Measurements from ENCODE around the gene RXRA. TPM values are rescaled to one million over a fixed set of nuclear protein-coding genes. Genes with fewer than 3 reads are reported as not detected.

The RXRA gene
- total RNA-seq, 1 donor from 2014 or later, result 33.4 TPM

- DNase-seq (ENCODE audit: low read depth), result no peak
Measured at GRCh38 chr9:134460206-134460605, 134.0 kb downstream of the RXRA start.

GRCh38 chr9:134460896-134461295 is 134.6 kb downstream of the RXRA start:
- H3K9ac ChIP-seq (ENCODE audit: low read length), result no peak overlapping the region
- Mint-ChIP-seq H3K4me3 (ENCODE audit: unreplicated experiment) (no peak overlapping the region), H3K9me3 (ENCODE audit: unreplicated experiment) (no peaks in the 10 kb centered on the region), H3K36me3 (ENCODE audit: low read depth, unreplicated experiment) (peaks cover 3% of the 10 kb centered on the region), H3K27ac (ENCODE audit: unreplicated experiment) (no peak overlapping the region), H3K4me1 (ENCODE audit: low read depth, unreplicated experiment) (peaks cover 19% of the 10 kb centered on the region), H3K27me3 (ENCODE audit: low read depth, unreplicated experiment) (peaks cover 2% of the 10 kb centered on the region)
- no peak overlapping the region for H3K4me3 ChIP-seq (ENCODE audit: insufficient read depth, low read depth, low read length)
- H2AFZ ChIP-seq (ENCODE audit: low read depth, low read length), result no peak overlapping the region
- TF ChIP-seq CTCF (IDR thresholded peaks at IDR 0.05; ENCODE audit: insufficient read depth, low read depth, low read length) (no peak), EZH2 (IDR thresholded peaks at IDR 0.05; ENCODE audit: insufficient read depth, low read length) (no peak)
- H3K27me3 ChIP-seq (ENCODE audit: insufficient read depth, low read length), result no peaks in the 10 kb centered on the region
- no peaks in the 10 kb centered on the region for H3K79me2 ChIP-seq (ENCODE audit: insufficient read depth, low read length)
- H3K9me3 ChIP-seq (ENCODE audit: insufficient read depth, low read depth, low read length), result peaks cover 11% of the 10 kb centered on the region
- H3K4me1 ChIP-seq (ENCODE audit: insufficient read depth, low read length), result peaks cover 31% of the 10 kb centered on the region
- no peak for FAIRE-seq
- no peaks in the 10 kb centered on the region for H3K36me3 ChIP-seq (ENCODE audit: insufficient read depth, low read length)
- H4K20me1 ChIP-seq (ENCODE audit: insufficient read depth, low read length), result no peaks in the 10 kb centered on the region
- no peak overlapping the region for H3K4me2 ChIP-seq (ENCODE audit: low read length)
- no peak overlapping the region for H3K27ac ChIP-seq (ENCODE audit: low read depth, low read length)
- no peak for DNase-seq (ENCODE audit: low read depth)

More at GRCh38 chr9:134460206-134460605, 134.0 kb downstream of the RXRA start:
- H3K79me2 ChIP-seq (ENCODE audit: insufficient read depth, low read length), result no peaks in the 10 kb centered on the region
- H3K36me3 ChIP-seq (ENCODE audit: insufficient read depth, low read length), result no peaks in the 10 kb centered on the region
- no peaks in the 10 kb centered on the region for H3K27me3 ChIP-seq (ENCODE audit: insufficient read depth, low read length)
- no peak overlapping the region for H3K27ac ChIP-seq (ENCODE audit: low read depth, low read length)
- no peak overlapping the region for H3K4me3 ChIP-seq (ENCODE audit: insufficient read depth, low read depth, low read length)
- no peaks in the 10 kb centered on the region for H4K20me1 ChIP-seq (ENCODE audit: insufficient read depth, low read length)
- peaks cover 38% of the 10 kb centered on the region for H3K4me1 ChIP-seq (ENCODE audit: insufficient read depth, low read length)
- FAIRE-seq, result no peak
- no peak overlapping the region for H3K27ac Mint-ChIP-seq (ENCODE audit: unreplicated experiment)
- peaks cover 19% of the 10 kb centered on the region for H3K4me1 Mint-ChIP-seq (ENCODE audit: low read depth, unreplicated experiment)
- H3K9ac ChIP-seq (ENCODE audit: low read length), result no peak overlapping the region
- H3K4me3 Mint-ChIP-seq (ENCODE audit: unreplicated experiment), result no peak overlapping the region
- H3K36me3 Mint-ChIP-seq (ENCODE audit: low read depth, unreplicated experiment), result peaks cover 3% of the 10 kb centered on the region
- no peak overlapping the region for H2AFZ ChIP-seq (ENCODE audit: low read depth, low read length)
- no peak overlapping the region for H3K4me2 ChIP-seq (ENCODE audit: low read length)
- H3K9me3 ChIP-seq (ENCODE audit: insufficient read depth, low read depth, low read length), result peaks cover 11% of the 10 kb centered on the region
- no peak for TF ChIP-seq CTCF (IDR thresholded peaks at IDR 0.05; ENCODE audit: insufficient read depth, low read depth, low read length)
- no peak for TF ChIP-seq EZH2 (IDR thresholded peaks at IDR 0.05; ENCODE audit: insufficient read depth, low read length)
- H3K27me3 Mint-ChIP-seq (ENCODE audit: low read depth, unreplicated experiment), result peaks cover 2% of the 10 kb centered on the region
- H3K9me3 Mint-ChIP-seq (ENCODE audit: unreplicated experiment), result no peaks in the 10 kb centered on the region

GRCh38 chr9:134461426-134461982 is 135.2 kb downstream of the RXRA start:
- no peak for FAIRE-seq

More at GRCh38 chr9:134461426-134461982, 135.2 kb downstream of the RXRA start:
- Histone ChIP-seq H3K4me3 (ENCODE audit: insufficient read depth, low read depth, low read length) (no peak overlapping the region), H3K9me3 (ENCODE audit: insufficient read depth, low read depth, low read length) (peaks cover 11% of the 10 kb centered on the region), H4K20me1 (ENCODE audit: insufficient read depth, low read length) (no peaks in the 10 kb centered on the region), H3K27me3 (ENCODE audit: insufficient read depth, low read length) (no peaks in the 10 kb centered on the region), H3K4me1 (ENCODE audit: insufficient read depth, low read length) (peaks cover 26% of the 10 kb centered on the region), H3K27ac (ENCODE audit: low read depth, low read length) (no peak overlapping the region), H3K9ac (ENCODE audit: low read length) (no peak overlapping the region), H3K4me2 (ENCODE audit: low read length) (no peak overlapping the region), H3K79me2 (ENCODE audit: insufficient read depth, low read length) (no peaks in the 10 kb centered on the region), H3K36me3 (ENCODE audit: insufficient read depth, low read length) (no peaks in the 10 kb centered on the region), H2AFZ (ENCODE audit: low read depth, low read length) (no peak overlapping the region)
- TF ChIP-seq CTCF (IDR thresholded peaks at IDR 0.05; ENCODE audit: insufficient read depth, low read depth, low read length), result no peak
- no peak for TF ChIP-seq EZH2 (IDR thresholded peaks at IDR 0.05; ENCODE audit: insufficient read depth, low read length)
- no peak for DNase-seq (ENCODE audit: low read depth)
- Mint-ChIP-seq H3K27me3 (ENCODE audit: low read depth, unreplicated experiment) (peaks cover 2% of the 10 kb centered on the region), H3K4me1 (ENCODE audit: low read depth, unreplicated experiment) (peaks cover 15% of the 10 kb centered on the region), H3K4me3 (ENCODE audit: unreplicated experiment) (no peak overlapping the region), H3K27ac (ENCODE audit: unreplicated experiment) (no peak overlapping the region), H3K36me3 (ENCODE audit: low read depth, unreplicated experiment) (peaks cover 3% of the 10 kb centered on the region), H3K9me3 (ENCODE audit: unreplicated experiment) (no peaks in the 10 kb centered on the region)

Data from astrocyte (in vitro differentiated cells and primary cell).